Measurements from ENCODE around the gene DPY19L1.
A peak's percentile ranks its signal among the peaks of the same experiment; 100 is the strongest.
"Not testable (repeated sequence)": the region's sequence is repeated elsewhere in the genome, so short reads cannot be mapped to it uniquely, and the experiment has no call there.

DPY19L1 gene

DNA sequence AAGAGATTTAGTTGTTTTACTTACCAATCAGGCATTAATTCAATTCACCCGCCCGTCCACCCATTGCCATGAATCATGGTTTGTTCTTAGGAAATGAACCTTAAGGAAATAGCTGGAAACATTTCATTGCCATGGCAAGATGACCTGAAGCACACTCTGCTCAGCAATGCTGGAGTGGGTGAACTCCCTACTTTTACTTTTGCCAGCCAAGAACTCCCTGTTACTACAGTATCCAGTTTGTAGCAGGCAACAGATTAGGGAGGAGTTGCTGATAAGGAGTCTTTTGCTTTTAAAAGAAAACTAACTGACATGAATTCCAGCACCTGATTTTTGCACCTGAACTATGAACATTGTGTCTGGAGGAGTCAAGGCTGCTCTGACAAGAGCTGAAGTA is 10.6 kb upstream of the DPY19L1 start:
- H3K27ac Mint-ChIP-seq; H3K9me3 Mint-ChIP-seq; H3K4me1 Mint-ChIP-seq; H3K4me3 Mint-ChIP-seq; H3K36me3 Mint-ChIP-seq (ENCODE audit: low read depth): not testable (repeated sequence)
- peaks cover 11% of the 10 kb centered on the region for H3K27me3 Mint-ChIP-seq (ENCODE audit: low read depth)

DNA sequence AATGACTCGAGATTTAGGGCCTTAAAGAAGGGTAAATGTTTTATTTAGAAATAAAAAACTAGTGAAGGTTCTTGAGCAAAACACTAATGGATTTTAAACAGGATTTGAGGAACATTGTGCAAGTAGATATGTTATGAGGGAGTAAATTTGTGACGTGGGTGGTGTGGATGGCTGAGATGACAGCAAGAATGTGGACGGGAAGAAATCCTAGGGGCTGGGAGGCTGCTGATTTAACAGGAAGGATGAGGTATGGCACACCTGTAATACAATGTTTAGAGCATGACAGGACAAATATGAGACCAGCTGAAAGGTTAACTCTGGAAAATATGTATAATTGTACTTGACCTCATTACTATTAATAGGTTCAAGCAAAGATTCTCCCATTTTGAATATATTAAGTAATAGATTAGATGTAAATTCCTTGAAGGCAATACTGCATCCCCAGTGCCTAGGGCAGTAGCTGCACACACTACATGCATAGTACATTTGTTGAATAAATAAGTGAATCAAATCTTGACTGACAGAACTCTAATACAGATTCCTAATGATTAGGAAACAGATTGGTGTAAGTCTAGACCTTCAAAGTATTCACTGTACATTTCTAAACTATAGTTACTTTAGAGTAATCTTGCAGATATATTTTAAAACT is 10.1 kb upstream of the DPY19L1 start:
- not testable (repeated sequence) for H3K4me1 Mint-ChIP-seq; H3K4me3 Mint-ChIP-seq; H3K36me3 Mint-ChIP-seq (ENCODE audit: low read depth); H3K9me3 Mint-ChIP-seq; H3K27ac Mint-ChIP-seq
- peaks cover 11% of the 10 kb centered on the region for H3K27me3 Mint-ChIP-seq (ENCODE audit: low read depth)

DNA sequence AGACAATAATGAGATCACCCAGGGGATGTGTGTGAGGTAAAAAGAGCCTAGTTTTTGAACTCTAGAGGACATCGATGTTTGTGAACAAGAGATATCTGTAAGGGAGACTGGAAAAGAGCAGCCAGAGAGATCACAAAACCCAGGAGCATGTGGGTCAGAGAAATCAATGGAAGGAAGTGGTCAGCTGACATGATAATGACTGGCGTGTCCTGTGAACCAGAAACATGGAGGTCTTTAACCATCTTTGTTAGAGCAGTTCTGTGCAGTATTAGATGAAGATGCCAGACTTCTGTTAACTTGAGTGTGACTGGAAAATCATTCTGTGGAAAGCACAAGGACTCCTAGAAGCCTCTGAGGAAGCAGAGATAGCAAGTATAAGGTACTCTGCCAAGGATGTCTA is 6.0 kb upstream of the DPY19L1 start:
- H3K27me3 Mint-ChIP-seq (ENCODE audit: low read depth); H3K36me3 Mint-ChIP-seq (ENCODE audit: low read depth); H3K4me3 Mint-ChIP-seq; H3K27ac Mint-ChIP-seq; H3K9me3 Mint-ChIP-seq; H3K4me1 Mint-ChIP-seq: not testable (repeated sequence)

DNA sequence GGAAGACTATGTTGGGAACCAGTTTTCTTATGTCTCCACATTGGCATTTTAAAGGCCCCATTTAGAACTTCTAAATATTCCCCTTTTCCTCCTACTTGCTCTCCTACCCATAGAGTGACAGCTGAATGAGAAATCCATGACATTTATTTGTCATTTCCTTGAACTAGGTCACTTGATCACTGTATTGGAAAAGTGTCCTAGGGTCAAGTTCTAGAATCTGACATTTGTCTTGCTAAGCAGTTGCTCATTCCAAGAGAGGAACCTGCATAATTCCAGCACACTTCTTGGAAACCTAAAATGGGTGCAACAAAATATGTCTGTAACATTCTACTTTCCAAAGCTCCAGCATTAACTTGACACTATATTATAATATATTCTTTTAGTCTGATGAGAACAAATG is 3.6 kb upstream of the DPY19L1 start:
- Mint-ChIP-seq H3K9me3 (no peaks in the 10 kb centered on the region), H3K36me3 (ENCODE audit: low read depth) (no peaks in the 10 kb centered on the region), H3K4me1 (peaks cover 10% of the 10 kb centered on the region), H3K4me3 (no peak overlapping the region), H3K27ac (no peak overlapping the region), H3K27me3 (ENCODE audit: low read depth) (no peaks in the 10 kb centered on the region)
- TF ChIP-seq, protein P1, sequence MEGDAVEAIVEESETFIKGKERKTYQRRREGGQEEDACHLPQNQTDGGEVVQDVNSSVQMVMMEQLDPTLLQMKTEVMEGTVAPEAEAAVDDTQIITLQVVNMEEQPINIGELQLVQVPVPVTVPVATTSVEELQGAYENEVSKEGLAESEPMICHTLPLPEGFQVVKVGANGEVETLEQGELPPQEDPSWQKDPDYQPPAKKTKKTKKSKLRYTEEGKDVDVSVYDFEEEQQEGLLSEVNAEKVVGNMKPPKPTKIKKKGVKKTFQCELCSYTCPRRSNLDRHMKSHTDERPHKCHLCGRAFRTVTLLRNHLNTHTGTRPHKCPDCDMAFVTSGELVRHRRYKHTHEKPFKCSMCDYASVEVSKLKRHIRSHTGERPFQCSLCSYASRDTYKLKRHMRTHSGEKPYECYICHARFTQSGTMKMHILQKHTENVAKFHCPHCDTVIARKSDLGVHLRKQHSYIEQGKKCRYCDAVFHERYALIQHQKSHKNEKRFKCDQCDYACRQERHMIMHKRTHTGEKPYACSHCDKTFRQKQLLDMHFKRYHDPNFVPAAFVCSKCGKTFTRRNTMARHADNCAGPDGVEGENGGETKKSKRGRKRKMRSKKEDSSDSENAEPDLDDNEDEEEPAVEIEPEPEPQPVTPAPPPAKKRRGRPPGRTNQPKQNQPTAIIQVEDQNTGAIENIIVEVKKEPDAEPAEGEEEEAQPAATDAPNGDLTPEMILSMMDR (IDR thresholded peaks at IDR 0.05; ENCODE audit: unreplicated experiment in 3 of 3) = no peak

DNA sequence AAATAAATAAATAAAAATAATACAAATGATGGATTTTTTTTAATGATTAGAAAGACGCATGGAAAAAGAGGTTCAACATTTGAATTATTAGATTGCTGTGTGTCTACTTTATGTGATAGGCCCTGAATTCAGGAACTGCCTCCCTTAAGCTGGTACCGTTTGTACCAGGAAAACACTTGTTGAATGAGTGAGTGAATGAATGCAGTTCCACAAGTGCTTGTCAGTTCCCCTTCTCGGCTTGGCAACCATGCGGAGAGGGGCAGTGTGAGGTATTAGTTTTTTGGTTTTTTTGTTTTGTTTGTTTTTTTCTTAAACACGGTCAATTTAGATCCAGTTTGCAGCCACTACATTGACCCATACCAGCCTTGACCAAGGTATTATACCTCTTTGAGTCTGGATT is 2.1 kb upstream of the DPY19L1 start:
- H3K4me1 Mint-ChIP-seq = peaks cover 21% of the 10 kb centered on the region
- no peak overlapping the region for H3K4me3 Mint-ChIP-seq
- H3K9me3 Mint-ChIP-seq = no peaks in the 10 kb centered on the region
- H3K27me3 Mint-ChIP-seq (ENCODE audit: low read depth) = no peaks in the 10 kb centered on the region
- no peaks in the 10 kb centered on the region for H3K36me3 Mint-ChIP-seq (ENCODE audit: low read depth)
- no peak overlapping the region for H3K27ac Mint-ChIP-seq
- TF ChIP-seq, protein P1 (IDR thresholded peaks at IDR 0.05; ENCODE audit: unreplicated experiment in 3 of 3) = no peak

DNA sequence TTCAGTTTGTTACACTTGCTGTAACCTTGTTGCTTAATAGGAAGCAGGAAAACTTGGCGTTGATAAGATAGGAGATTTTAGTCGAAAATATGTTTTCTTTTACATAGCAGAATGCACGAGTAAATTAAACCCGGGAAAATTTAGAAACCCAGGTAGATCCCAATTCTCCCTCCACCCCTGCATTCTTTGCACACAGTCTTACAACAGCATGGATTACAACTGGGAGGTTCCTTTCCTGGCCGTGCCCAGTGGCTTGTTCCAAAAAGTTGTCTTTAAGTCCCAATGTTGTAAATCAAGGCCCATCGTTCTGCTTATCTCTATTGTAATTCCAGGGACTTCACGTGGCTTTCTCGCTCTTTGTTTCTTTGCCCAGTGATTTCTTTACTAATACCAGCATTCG is 1.1 kb upstream of the DPY19L1 start:
- H3K4me3 Mint-ChIP-seq = peak overlapping the region; percentile 89 to 92 (median 89)
- H3K27me3 Mint-ChIP-seq (ENCODE audit: low read depth) = no peaks in the 10 kb centered on the region
- no peaks in the 10 kb centered on the region for H3K9me3 Mint-ChIP-seq
- no peaks in the 10 kb centered on the region for H3K36me3 Mint-ChIP-seq (ENCODE audit: low read depth)
- TF ChIP-seq, protein P1 (IDR thresholded peaks at IDR 0.05; ENCODE audit: unreplicated experiment in 3 of 3) = no peak
- H3K27ac Mint-ChIP-seq = peak overlapping the region; percentile 18 to 67 (median 41)
- peaks cover 21% of the 10 kb centered on the region for H3K4me1 Mint-ChIP-seq

DNA sequence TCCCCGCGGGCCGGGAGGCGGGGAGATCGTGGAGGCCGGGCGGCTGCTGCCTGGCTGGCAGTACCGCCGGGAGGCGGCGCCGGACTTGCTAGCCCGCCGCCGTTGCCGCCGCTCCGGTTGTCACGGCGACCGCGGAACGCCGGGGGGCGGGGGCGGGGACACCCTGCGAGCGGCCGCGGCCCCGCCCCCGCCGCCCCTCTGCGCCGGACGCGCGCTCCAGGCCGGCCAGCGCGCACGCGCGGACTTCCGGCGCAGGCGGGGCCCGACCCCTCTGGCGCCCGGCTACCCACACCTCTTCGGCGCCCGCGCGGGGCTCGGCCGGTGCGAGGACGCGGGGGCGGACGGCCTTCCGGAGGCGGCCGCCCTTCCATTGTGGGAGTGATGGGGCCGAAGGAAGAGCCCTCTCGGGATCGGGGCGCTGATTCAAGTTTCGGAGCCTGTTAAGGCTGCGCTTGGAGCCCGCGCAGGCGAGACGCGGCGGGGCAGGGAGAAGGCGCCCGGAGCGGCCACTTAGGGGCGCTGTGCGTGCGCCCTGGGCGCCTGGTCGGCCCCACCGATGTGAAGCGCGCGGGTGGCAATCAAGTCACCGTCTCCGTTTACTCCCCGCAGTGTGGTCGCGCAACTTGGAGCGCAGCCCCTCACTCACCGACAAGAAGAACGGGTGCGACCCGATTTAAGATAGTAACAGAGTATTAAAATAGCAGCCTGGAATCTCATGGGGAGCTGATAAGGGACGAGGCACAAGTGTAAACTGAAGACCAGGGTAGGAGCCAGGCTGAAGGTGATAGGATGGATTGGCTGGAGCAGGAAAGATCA is 449 bp upstream of the DPY19L1 start:
- peaks cover 21% of the 10 kb centered on the region for H3K4me1 Mint-ChIP-seq
- H3K4me3 Mint-ChIP-seq = peak overlapping the region; percentile 89 to 92 (median 89)
- no peaks in the 10 kb centered on the region for H3K27me3 Mint-ChIP-seq (ENCODE audit: low read depth)
- peak overlapping the region; percentile 18 to 67 (median 41) for H3K27ac Mint-ChIP-seq
- TF ChIP-seq, protein P1 (IDR thresholded peaks at IDR 0.05; ENCODE audit: unreplicated experiment in 3 of 3) = peak; percentile 72 to 86 (median 83)
- H3K36me3 Mint-ChIP-seq (ENCODE audit: low read depth) = no peaks in the 10 kb centered on the region
- H3K9me3 Mint-ChIP-seq = no peaks in the 10 kb centered on the region

All from nephron (organoid).